HG03432 (cell line): Measurements from ENCODE around the gene PLEK.

Source experiments
- ATAC-seq: cut with Tn5 transposase; IDR thresholded peaks from one replicate; pipeline ENCODE4 v1.9.1; 2021; ENCODE audit warnings: mild to moderate bottlenecking, moderate library complexity; ENCODE audit not compliant: unreplicated experiment

The PLEK gene

DNA sequence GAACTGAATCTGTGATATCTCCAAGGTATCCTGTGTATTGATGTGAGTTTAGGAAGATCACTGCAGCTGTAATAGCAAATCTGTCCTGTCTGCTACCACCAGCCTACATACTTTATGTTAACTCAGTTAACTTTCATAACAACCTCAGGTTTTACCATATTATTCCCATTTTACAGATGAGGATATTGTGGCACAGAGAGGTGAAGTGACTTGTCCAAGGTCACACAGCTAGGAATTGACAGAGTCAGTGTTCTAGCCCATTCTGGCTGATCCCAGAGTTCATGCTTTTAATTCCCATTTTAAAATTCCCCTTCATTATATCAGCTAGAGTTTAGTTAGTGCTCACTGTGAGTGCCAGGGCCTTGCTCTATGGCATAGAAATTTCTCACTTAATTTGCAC lies 49.4 kb downstream of the PLEK start:
- no peak for ATAC-seq

GRCh38 chr2:68414876-68415275 lies 49.8 kb downstream of the PLEK start:
- no peak for ATAC-seq

DNA sequence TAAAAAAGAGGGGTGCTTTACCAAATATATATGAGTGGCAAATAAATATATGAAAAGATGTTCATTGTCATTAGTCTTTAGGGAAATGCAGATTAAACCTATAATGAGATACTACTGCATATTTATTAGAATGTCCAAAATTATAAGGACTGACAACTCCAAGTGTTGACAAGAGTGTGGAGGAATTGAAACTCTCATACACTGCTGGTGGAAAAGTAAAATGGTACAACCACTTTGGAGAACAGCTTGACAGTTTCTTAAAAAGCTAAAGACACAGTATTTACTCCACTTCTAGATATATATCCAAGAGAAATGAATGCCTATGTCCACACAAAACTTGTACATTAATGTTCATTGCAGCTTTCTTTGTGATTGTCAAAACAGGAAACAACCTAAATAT lies 50.4 kb downstream of the PLEK start:
- ATAC-seq, result no peak

- ATAC-seq, result no peak
Measured at GRCh38 chr2:68416081-68416675, 51.1 kb downstream of the PLEK start.

DNA sequence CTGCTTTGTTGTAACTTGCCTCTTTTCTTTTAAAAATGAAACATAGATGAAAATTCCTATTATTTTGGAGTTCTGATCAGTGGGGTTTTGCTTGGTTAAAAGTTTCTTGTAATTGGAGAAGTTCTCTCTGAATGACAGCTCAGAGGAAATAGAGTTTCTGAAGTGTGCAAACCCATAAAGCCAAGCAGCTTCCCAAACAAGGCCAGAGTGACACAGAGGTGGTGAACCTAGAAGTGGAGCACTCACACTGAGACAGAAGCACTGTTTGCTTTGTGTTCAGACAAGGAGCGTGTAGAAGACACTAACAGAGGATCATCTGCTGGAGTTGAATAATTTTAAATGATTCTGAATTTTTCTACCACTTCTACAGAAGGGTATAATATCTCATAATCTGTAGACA lies 52.8 kb downstream of the PLEK start:
- ATAC-seq, result no peak

DNA sequence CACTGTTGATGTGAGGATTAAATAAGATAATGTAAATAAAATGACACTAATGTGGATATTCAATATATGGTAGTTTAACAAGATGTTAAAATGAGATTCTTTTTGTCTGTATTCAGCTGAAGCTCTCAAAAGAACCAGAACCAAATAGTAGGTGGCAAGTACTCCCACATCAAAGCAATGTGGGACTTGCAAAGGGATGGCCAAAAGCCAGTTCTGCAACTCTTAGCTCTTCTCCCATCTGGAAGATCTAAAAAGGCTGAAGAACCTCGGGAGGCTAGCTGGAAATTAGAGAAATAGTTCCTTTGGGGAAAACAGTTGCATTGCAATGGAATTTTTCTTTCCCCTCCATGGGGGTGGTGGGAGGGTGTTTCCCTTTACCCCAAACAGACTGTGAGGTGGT lies 53.3 kb downstream of the PLEK start:
- no peak for ATAC-seq

- ATAC-seq, result peak; percentile 59
Measured at GRCh38 chr2:68418855-68419254, 53.8 kb downstream of the PLEK start.

DNA sequence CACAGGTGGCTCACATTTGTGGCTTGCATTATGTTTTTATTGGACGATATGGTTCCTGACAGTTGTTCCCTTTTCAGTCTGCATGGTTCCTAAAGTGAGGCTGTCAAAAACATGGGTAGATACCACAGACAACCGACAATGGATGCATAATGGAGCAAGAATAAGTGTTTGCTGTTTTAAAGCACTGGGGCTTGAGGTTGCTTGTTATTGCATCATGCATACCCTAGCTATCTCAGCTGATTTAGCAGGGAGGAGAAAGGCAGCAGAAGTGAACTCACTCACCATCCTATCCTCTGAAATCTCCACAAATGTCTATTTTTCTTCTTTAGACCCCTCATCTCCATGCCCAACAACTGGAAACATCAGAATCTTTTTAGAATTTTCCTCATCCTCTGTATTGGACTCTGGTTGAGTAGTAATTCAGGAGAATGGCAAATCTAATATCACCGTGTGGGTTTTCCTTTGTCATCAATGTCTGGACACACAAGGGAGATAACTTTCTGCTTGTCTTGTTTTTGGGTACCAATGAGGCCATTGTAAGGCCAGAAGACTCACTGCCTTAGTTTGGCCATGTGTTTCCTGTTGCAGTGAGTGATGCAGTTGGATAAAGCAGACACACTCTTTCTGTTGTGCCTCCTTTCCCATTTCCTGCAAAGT lies 55.3 kb downstream of the PLEK start:
- ATAC-seq, result no peak

- peak; percentile 87 for ATAC-seq
Measured at GRCh38 chr2:68423966-68424650, 59.0 kb downstream of the PLEK start.

GRCh38 chr2:68425503-68425902 lies 60.4 kb downstream of the PLEK start:
- ATAC-seq, result no peak

- no peak for ATAC-seq
Measured at GRCh38 chr2:68426446-68426845, 61.4 kb downstream of the PLEK start.

- ATAC-seq, result peak; percentile 32
Measured at GRCh38 chr2:68426848-68427579, 61.9 kb downstream of the PLEK start.

DNA sequence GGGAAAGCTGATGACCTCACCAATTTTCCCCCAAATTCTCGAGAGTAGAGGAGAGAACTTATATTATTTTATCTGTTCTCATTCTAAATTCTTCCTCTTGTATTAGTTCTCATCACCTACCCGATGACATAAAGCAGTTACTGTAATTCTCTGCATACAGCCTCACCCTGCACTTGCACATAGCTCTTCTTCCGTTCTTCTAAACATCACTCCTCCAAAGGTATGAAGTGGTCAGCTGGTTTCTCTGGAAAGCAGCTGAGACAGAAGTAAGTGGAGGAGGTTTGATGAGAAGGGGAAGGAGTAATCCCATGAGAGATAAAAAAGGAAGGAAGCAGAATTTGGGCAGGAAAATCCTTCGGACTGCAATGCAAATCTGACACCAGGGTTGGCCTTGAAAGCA lies 63.0 kb downstream of the PLEK start:
- ATAC-seq, result no peak

DNA sequence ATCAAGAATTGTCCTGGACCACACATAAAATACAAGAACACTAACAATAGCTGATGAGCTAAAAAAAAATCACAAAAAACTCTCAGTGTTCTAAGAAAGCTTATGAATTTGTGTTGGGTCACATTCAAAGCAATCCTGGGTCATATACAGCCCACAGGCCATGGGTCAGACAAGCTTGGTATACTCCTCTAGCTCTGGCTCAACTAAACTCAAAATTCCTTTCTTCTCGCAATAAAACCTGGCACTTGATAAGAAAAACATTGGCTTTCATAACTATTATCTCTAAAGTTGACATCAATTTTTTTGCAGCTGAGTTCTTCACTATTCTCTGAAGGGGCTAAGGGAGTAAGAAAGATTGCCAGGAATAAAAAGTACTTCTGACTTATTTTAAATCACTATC lies 63.7 kb downstream of the PLEK start:
- no peak for ATAC-seq

- no peak for ATAC-seq
Measured at GRCh38 chr2:68429311-68429826, 64.3 kb downstream of the PLEK start.

GRCh38 chr2:68431316-68431972 lies 66.4 kb downstream of the PLEK start:
- ATAC-seq, result no peak

- ATAC-seq, result no peak
Measured at GRCh38 chr2:68432696-68433658, 67.9 kb downstream of the PLEK start.

DNA sequence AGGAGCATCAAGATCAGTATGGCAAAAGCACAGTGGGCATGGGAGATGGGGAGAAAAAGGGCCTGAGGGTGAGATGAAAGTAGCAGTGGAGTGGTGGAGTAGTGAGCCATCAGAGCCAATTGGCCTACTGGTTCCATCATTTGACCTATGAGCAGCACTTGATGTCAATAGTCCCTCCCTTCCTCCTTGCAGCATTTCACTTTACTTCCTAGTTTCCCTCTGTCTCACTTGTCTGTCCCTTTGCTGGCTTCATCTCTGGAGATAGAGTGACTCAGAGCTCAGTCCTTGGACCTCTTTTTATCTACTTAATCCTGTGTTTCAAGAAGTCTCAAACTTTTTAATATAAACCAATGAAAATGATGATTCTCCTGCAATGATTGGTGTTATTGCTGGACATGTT lies 69.9 kb downstream of the PLEK start:
- peak; percentile 43 for ATAC-seq

- ATAC-seq, result no peak
Measured at GRCh38 chr2:68435615-68436014, 70.5 kb downstream of the PLEK start.

DNA sequence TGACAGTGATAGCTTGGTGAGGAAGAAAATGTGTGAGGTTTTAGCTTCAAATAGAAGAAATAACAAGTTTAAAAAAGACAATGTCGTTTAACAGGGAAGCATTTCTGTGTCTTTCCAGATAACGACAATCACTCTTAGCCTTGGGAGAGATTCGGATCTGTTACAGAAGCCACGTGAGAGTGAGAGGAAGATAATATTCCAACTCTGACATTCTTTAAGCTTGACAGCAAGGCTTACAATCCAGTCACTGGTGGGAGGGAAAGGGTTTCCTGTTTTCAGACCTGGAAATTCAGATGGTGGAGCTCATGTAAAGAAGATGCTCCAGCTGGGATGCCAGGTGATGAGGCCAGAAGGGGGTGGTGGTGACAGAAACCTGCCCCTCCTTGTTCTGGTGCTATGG lies 71.2 kb downstream of the PLEK start:
- ATAC-seq, result no peak
